ENCODE data around the gene LPP.

- TF ChIP-seq EP300 (IDR thresholded peaks at IDR 0.05) (no peak), CTCF (IDR thresholded peaks at IDR 0.05) (no peak)
These were observed 427.4 kb downstream of the LPP start for GRCh38 chr3:188581365-188581764.
